H7 (cell line): ENCODE results near the gene RAX. TPM values are rescaled to one million over a fixed set of nuclear protein-coding genes. Genes with fewer than 3 reads are reported as not detected.

Source experiments
- DNase-seq: peaks from one replicate; pipeline ENCODE4 v3.0.0; 2012
- H3K27me3 ChIP-seq: 2 replicates; pipeline ENCODE4 v1.6.0; 2011; ENCODE audit warnings: mild to moderate bottlenecking, low read length; ENCODE audit not compliant: control insufficient read depth, insufficient read depth
- H3K36me3 ChIP-seq: replicated peaks from 2 replicates; pipeline ENCODE4 v1.5.1; 2011; ENCODE audit warnings: low read length; ENCODE audit not compliant: control insufficient read depth, insufficient read depth
- H3K4me3 ChIP-seq: 2 replicates; pipeline ENCODE4 v1.5.1; 2011; ENCODE audit warnings: low read depth, mild to moderate bottlenecking, control low read depth, low read length, moderate library complexity; ENCODE audit not compliant: insufficient read depth
- total RNA-seq: library from RNA; depleted of rRNA; stranded (reverse); fragments of >200 nt; shearing (Covaris generic); gene quantifications from 2 replicates; pipeline ENCODE4 v1.2.3, GENCODE V29; 2014

RAX gene
- total RNA-seq, 1 experiment from 2014 or later: not detected

- Histone ChIP-seq H3K36me3 (no peaks in the 10 kb centered on the region), H3K27me3 (peaks cover 12% of the 10 kb centered on the region), H3K4me3 (no peak overlapping the region)
- no peak for DNase-seq
These were observed 30.3 kb downstream of the RAX start for GRCh38 chr18:59242906-59243305.

- no peak overlapping the region for H3K4me3 ChIP-seq
- no peak for DNase-seq
- H3K36me3 ChIP-seq: no peaks in the 10 kb centered on the region
- peaks cover 1% of the 10 kb centered on the region; the same call in 1 of the 2 replicates for H3K27me3 ChIP-seq
These were observed 33.6 kb downstream of the RAX start for GRCh38 chr18:59239642-59240041.

GRCh38 chr18:59238385-59238784 lies 34.9 kb downstream of the RAX start:
- no peak overlapping the region for H3K4me3 ChIP-seq
- no peaks in the 10 kb centered on the region for H3K36me3 ChIP-seq
- peaks cover 1% of the 10 kb centered on the region; the same call in 1 of the 2 replicates for H3K27me3 ChIP-seq
- DNase-seq: no peak

GRCh38 chr18:59233017-59233410 lies 40.2 kb downstream of the RAX start:
- Histone ChIP-seq H3K36me3 (no peaks in the 10 kb centered on the region), H3K4me3 (no peak overlapping the region), H3K27me3 (peaks cover 7% of the 10 kb centered on the region; the same call in 1 of the 2 replicates)
- DNase-seq: no peak

GRCh38 chr18:59232309-59233016 lies 40.8 kb downstream of the RAX start:
- Histone ChIP-seq H3K27me3 (peaks cover 7% of the 10 kb centered on the region; the same call in 1 of the 2 replicates), H3K36me3 (no peaks in the 10 kb centered on the region), H3K4me3 (no peak overlapping the region)
- peak; percentile 48 for DNase-seq

GRCh38 chr18:59231877-59232276 lies 41.4 kb downstream of the RAX start:
- Histone ChIP-seq H3K4me3 (no peak overlapping the region), H3K36me3 (no peaks in the 10 kb centered on the region), H3K27me3 (peaks cover 7% of the 10 kb centered on the region; the same call in 1 of the 2 replicates)
- DNase-seq: no peak

- H3K27me3 ChIP-seq: peaks cover 9% of the 10 kb centered on the region; the same call in 1 of the 2 replicates
- no peak overlapping the region for H3K4me3 ChIP-seq
- no peaks in the 10 kb centered on the region for H3K36me3 ChIP-seq
- no peak for DNase-seq
These were observed 42.1 kb downstream of the RAX start for GRCh38 chr18:59231114-59231513.

GRCh38 chr18:59229701-59230443 lies 43.4 kb downstream of the RAX start:
- H3K36me3 ChIP-seq: no peaks in the 10 kb centered on the region
- DNase-seq: no peak
- peaks cover 13% of the 10 kb centered on the region for H3K27me3 ChIP-seq
- no peak overlapping the region for H3K4me3 ChIP-seq

- peaks cover 18% of the 10 kb centered on the region for H3K27me3 ChIP-seq
These were observed 44.1 kb downstream of the RAX start for GRCh38 chr18:59229191-59229590.

GRCh38 chr18:59228351-59228750 lies 44.9 kb downstream of the RAX start:
- DNase-seq: no peak
- H3K36me3 ChIP-seq: no peaks in the 10 kb centered on the region
- H3K27me3 ChIP-seq: peaks cover 26% of the 10 kb centered on the region
- no peak overlapping the region for H3K4me3 ChIP-seq

More at GRCh38 chr18:59229191-59229590, 44.1 kb downstream of the RAX start:
- DNase-seq: no peak
- H3K36me3 ChIP-seq: no peaks in the 10 kb centered on the region
- H3K4me3 ChIP-seq: no peak overlapping the region

GRCh38 chr18:59222341-59222740 lies 50.9 kb downstream of the RAX start:
- no peaks in the 10 kb centered on the region for H3K36me3 ChIP-seq
- H3K27me3 ChIP-seq: peaks cover 78% of the 10 kb centered on the region
- no peak for DNase-seq
- H3K4me3 ChIP-seq: no peak overlapping the region

GRCh38 chr18:59220784-59221765 lies 52.2 kb downstream of the RAX start:
- Histone ChIP-seq H3K36me3 (no peaks in the 10 kb centered on the region), H3K27me3 (peaks cover 85% of the 10 kb centered on the region), H3K4me3 (peak overlapping the region; percentile 37; the same call in 1 of the 2 replicates)
- peak; percentile 67 for DNase-seq

GRCh38 chr18:59220164-59220783 lies 53.0 kb downstream of the RAX start:
- peaks cover 83% of the 10 kb centered on the region for H3K27me3 ChIP-seq
- H3K4me3 ChIP-seq: peak overlapping the region; percentile 37; the same call in 1 of the 2 replicates

More at GRCh38 chr18:59220164-59220783, 53.0 kb downstream of the RAX start:
- no peaks in the 10 kb centered on the region for H3K36me3 ChIP-seq
- DNase-seq: peak; percentile 64
